ENCODE data around the gene SLC9C1.

- TF ChIP-seq CTCF (IDR thresholded peaks at IDR 0.05; ENCODE audit: low read depth, low read length, poor library complexity, severe bottlenecking) (no peak), EZH2phosphoT487 (IDR thresholded peaks at IDR 0.05; ENCODE audit: borderline replicate concordance, low read length) (no peak)
Measured at GRCh38 chr3:112175037-112175436, 119.0 kb downstream of the SLC9C1 start.

Measured in DOHH2 (cell line).